ENCODE data around the gene BRD9.

GRCh38 chr5:932628-933250 lies 40.1 kb upstream of the BRD9 start:
- TF ChIP-seq TP53 (CRISPR knock-in tag; IDR thresholded peaks at IDR 0.05) (no peak), E2F6 (IDR thresholded peaks at IDR 0.05; ENCODE audit: borderline replicate concordance, low read depth) (no peak)
